HL-60 (cell line): ENCODE measurements around the gene CCER1.

ENCODE experiments used
- GABPA ChIP-seq: IDR thresholded peaks from 2 replicates; pipeline ENCODE4 v1.6.1; 2012; ENCODE audit warnings: low read depth
- POLR2AphosphoS5 ChIP-seq: IDR thresholded peaks from 2 replicates; pipeline ENCODE4 v1.6.1; 2012; ENCODE audit warnings: low read depth
- SPI1 ChIP-seq: IDR thresholded peaks from 2 replicates; pipeline ENCODE4 v1.6.1; 2012; ENCODE audit warnings: low read depth, mild to moderate bottlenecking, borderline replicate concordance
- TF ChIP-seq, protein P1 (sequence below): IDR thresholded peaks from one replicate; pipeline ENCODE4 v1.5.1; 2011; ENCODE audit warnings: low read length, control low read depth, inconsistent platforms; ENCODE audit not compliant: insufficient read depth

GRCh38 chr12:90987520-90987919 lies 32.5 kb upstream of the CCER1 start:
- TF ChIP-seq POLR2AphosphoS5 (no peak), GABPA (no peak), SPI1 (no peak)
- TF ChIP-seq, protein P1, sequence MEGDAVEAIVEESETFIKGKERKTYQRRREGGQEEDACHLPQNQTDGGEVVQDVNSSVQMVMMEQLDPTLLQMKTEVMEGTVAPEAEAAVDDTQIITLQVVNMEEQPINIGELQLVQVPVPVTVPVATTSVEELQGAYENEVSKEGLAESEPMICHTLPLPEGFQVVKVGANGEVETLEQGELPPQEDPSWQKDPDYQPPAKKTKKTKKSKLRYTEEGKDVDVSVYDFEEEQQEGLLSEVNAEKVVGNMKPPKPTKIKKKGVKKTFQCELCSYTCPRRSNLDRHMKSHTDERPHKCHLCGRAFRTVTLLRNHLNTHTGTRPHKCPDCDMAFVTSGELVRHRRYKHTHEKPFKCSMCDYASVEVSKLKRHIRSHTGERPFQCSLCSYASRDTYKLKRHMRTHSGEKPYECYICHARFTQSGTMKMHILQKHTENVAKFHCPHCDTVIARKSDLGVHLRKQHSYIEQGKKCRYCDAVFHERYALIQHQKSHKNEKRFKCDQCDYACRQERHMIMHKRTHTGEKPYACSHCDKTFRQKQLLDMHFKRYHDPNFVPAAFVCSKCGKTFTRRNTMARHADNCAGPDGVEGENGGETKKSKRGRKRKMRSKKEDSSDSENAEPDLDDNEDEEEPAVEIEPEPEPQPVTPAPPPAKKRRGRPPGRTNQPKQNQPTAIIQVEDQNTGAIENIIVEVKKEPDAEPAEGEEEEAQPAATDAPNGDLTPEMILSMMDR = no peak
